IPS DF 4.7 (cell line): ENCODE data around the gene KCTD15.

Experiments
- DNase-seq: peaks from one replicate; pipeline ENCODE4 v3.0.0-alpha.2; 2013; ENCODE audit warnings: low spot score; ENCODE audit errors: extremely low read depth

The KCTD15 gene

GRCh38 chr19:33849551-33850147, 53.0 kb downstream of the KCTD15 start:
- no peak for DNase-seq

GRCh38 chr19:33859016-33859415, 62.3 kb downstream of the KCTD15 start:
- DNase-seq, result no peak

DNA sequence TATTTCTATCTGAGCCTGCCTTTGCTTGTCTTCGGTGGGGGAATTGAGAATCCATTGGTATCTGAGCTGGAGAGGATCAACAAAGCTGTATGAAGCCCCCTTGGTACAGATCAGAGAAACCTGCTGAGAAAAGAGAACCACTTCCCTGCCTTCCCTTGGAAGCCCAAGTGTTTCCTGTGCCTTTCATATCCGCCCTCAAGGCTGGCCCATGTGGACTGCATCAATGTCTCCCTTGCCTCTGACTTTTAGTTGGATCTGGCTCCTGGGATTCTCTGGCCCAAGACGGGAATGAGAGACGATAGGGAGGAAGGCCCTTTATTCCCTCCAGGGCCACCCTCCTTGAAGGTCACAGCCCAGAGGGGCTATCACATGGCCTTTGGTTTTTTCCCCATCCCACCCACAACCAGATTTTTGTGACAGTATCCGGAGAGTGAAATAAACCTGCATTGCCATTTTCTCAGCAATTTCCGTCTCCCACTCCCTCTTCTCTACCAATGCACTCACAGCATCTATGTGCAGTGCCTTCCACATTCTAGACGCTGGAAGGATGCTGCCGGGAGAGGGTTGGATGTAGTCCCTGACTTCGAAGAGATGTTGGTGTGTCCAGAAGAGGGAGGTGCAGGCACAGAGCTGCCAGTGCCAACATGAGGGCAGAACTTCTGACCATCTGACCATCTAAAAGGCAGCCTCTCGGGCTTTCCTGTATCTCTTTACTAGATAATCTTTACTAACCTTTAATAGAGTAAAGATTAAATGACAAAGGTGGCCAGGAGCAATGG, 63.8 kb downstream of the KCTD15 start:
- DNase-seq, result no peak

GRCh38 chr19:33861950-33862349, 65.3 kb downstream of the KCTD15 start:
- DNase-seq, result no peak

GRCh38 chr19:33862981-33863380, 66.3 kb downstream of the KCTD15 start:
- no peak for DNase-seq

DNA sequence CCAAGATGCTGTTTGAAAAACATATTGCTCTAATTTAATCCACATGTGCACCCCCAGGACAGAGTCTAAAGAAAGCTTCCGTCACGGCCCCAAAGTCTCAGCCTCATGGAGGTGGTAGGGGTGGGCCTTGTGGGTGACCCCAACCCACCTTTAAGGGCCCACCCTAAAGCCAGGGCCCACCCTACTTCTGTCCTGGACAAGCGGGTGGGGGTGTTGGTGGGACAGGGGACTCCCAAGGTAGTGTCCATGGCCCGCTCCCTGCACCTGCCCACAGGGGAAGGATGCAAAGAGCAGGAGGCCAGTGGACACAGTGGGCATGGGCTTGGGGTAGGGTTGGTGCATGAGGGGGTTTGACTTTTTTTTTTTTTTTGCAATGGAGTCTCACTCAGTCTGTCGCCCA, 66.8 kb downstream of the KCTD15 start:
- DNase-seq, result no peak

GRCh38 chr19:33864311-33864850, 67.7 kb downstream of the KCTD15 start:
- DNase-seq, result no peak

DNA sequence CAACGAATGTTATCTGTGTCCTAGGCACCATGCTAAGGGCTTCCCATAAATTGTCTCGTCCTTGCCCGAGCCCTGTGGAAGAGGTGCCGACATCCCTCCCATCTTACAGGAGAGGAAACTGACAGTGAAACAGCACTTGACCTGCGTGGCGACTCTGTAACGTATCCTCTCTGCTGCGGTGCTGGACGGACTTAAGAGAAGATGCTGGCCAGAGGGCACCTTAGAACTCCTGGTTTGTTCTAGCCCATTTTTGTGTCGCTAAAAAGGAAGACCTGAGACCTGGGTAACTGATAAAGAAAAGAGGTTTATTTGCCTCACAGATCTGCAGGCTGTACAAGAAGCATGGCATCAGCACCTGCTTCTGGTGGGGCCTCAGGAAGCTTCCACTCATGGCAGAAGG, 68.6 kb downstream of the KCTD15 start:
- DNase-seq, result no peak
